Neural progenitor cell (in vitro differentiated cells): ENCODE measurements around the gene PIGK.

Experiments
- CTCF ChIP-seq: fragments of 200-600 bp; sonication (generic); IDR thresholded peaks from 2 replicates; pipeline ENCODE4 v1.5.1; 2017; ENCODE audit warnings: antibody characterized with exemption, mild to moderate bottlenecking
- EZH2 ChIP-seq: fragments of 200-600 bp; sonication (generic); IDR thresholded peaks from 2 replicates; pipeline ENCODE4 v1.6.1; 2017; ENCODE audit warnings: antibody characterized with exemption, mild to moderate bottlenecking, moderate library complexity
- EZH2phosphoT487 ChIP-seq: fragments of 200-600 bp; sonication (generic); IDR thresholded peaks from 2 replicates; pipeline ENCODE4 v1.6.1; 2017; ENCODE audit warnings: antibody characterized with exemption

GRCh38 chr1:77039111-77039510 is 180.1 kb downstream of the PIGK start:
- TF ChIP-seq EZH2phosphoT487 (no peak), CTCF (no peak), EZH2 (no peak)
